Activated naive CD4-positive, alpha-beta T cell treated with anti-CD3 and anti-CD28 coated beads, Interleukin-2, amount 50 U/mL, for 24 hours (primary cell): ENCODE measurements around the gene GBP7.
"Not testable (repeated sequence)": the region's sequence is repeated elsewhere in the genome, so short reads cannot be mapped to it uniquely, and the experiment has no call there.

Experiments
- H3K27ac Mint-ChIP-seq: one replicate; pipeline ENCODE4 v1.8.0; 2021; ENCODE audit warnings: mild to moderate bottlenecking, mixed read lengths
- H3K27me3 Mint-ChIP-seq: one replicate; pipeline ENCODE4 v1.8.0; 2021; ENCODE audit warnings: mixed read lengths
- H3K36me3 Mint-ChIP-seq: one replicate; pipeline ENCODE4 v1.8.0; 2021; ENCODE audit warnings: mixed read lengths
- H3K4me1 Mint-ChIP-seq: one replicate; pipeline ENCODE4 v1.8.0; 2021; ENCODE audit warnings: mixed read lengths
- H3K4me3 Mint-ChIP-seq: one replicate; pipeline ENCODE4 v1.8.0; 2021; ENCODE audit warnings: mild to moderate bottlenecking, mixed read lengths
- H3K9me3 Mint-ChIP-seq: one replicate; pipeline ENCODE4 v1.8.0; 2021; ENCODE audit warnings: mixed read lengths

GBP7 gene

GRCh38 chr1:89143484-89143883, 32.3 kb downstream of the GBP7 start:
- H3K27ac Mint-ChIP-seq: no peak overlapping the region
- peaks cover 9% of the 10 kb centered on the region for H3K9me3 Mint-ChIP-seq
- no peak overlapping the region for H3K4me3 Mint-ChIP-seq
- no peaks in the 10 kb centered on the region for H3K36me3 Mint-ChIP-seq
- no peaks in the 10 kb centered on the region for H3K27me3 Mint-ChIP-seq
- H3K4me1 Mint-ChIP-seq: peaks cover 20% of the 10 kb centered on the region

DNA sequence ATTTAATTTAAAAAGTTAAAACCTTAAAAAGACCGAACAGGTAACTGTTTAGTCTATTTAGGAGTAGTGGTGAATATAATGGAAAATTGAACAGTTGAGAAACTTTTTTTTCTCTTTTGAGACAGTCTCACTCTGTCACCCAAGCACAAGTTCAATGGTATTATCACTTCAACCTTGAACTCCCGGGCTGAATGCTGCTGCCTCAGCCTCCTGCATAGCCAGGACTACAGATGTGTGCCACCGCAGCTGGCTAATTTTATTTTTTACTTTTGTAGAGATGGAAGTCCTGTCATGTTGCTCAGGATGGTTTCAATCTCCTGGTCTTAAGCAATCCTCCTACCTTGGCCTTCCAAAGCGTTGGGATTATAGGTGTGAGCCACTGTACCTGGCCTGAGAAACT, 33.6 kb downstream of the GBP7 start:
- Mint-ChIP-seq H3K27ac (no peak overlapping the region), H3K4me3 (no peak overlapping the region), H3K4me1 (peaks cover 20% of the 10 kb centered on the region), H3K36me3 (no peaks in the 10 kb centered on the region), H3K9me3 (peaks cover 13% of the 10 kb centered on the region), H3K27me3 (no peaks in the 10 kb centered on the region)

DNA sequence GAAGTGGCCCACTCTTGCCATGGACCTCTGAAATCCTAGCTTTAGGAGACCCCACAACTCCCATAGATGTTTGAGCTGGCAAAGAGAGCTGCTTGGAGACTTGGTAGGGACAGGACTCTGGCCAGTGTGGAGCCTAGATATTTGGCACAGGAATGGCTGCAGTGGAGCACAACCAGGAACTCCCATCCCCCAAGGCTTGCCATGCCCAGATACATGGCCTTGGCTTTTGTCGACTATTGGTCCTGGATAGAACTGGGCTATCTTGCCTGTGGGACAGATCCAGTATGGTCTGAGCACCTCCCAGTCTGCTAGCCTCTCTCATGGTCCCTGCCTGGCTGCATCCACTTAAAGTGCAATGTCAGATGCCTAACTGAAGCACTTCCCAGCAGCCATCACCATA, 42.1 kb downstream of the GBP7 start:
- Mint-ChIP-seq H3K36me3 (peaks cover 3% of the 10 kb centered on the region), H3K4me1 (peaks cover 18% of the 10 kb centered on the region)

DNA sequence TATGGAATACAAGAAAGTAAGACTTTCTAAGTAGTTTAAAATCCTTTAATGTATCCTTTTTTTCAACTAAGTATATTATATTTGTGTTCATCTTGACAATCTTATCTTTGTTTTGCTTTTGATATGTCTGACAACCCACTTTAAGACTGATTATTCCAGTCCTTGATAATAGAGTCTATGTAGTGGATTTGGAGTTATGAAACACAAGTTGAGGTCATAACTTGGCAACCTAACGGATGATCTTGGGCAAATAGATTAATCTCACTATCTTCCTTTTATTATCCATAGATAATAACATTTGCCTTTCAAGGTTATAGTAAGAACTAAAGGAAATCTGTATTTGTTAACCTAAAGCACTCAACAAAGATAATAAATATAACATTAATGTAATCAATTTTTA, 45.1 kb downstream of the GBP7 start:
- no peak overlapping the region for H3K4me3 Mint-ChIP-seq
- H3K27ac Mint-ChIP-seq: peak overlapping the region; percentile 20
- H3K36me3 Mint-ChIP-seq: peaks cover 5% of the 10 kb centered on the region
- H3K27me3 Mint-ChIP-seq: no peaks in the 10 kb centered on the region
- peaks cover 33% of the 10 kb centered on the region for H3K4me1 Mint-ChIP-seq
- H3K9me3 Mint-ChIP-seq: no peaks in the 10 kb centered on the region

More for the DNA sequence above, 42.1 kb downstream of the GBP7 start:
- H3K27me3 Mint-ChIP-seq: no peaks in the 10 kb centered on the region
- H3K9me3 Mint-ChIP-seq: peaks cover 7% of the 10 kb centered on the region
- H3K27ac Mint-ChIP-seq: no peak overlapping the region
- no peak overlapping the region for H3K4me3 Mint-ChIP-seq

- Mint-ChIP-seq H3K4me1 (peaks cover 33% of the 10 kb centered on the region), H3K9me3 (no peaks in the 10 kb centered on the region), H3K36me3 (peaks cover 8% of the 10 kb centered on the region), H3K27ac (peak overlapping the region; percentile 100), H3K4me3 (peak overlapping the region; percentile 83), H3K27me3 (no peaks in the 10 kb centered on the region)
These were observed 45.9 kb downstream of the GBP7 start for GRCh38 chr1:89129911-89130310.

DNA sequence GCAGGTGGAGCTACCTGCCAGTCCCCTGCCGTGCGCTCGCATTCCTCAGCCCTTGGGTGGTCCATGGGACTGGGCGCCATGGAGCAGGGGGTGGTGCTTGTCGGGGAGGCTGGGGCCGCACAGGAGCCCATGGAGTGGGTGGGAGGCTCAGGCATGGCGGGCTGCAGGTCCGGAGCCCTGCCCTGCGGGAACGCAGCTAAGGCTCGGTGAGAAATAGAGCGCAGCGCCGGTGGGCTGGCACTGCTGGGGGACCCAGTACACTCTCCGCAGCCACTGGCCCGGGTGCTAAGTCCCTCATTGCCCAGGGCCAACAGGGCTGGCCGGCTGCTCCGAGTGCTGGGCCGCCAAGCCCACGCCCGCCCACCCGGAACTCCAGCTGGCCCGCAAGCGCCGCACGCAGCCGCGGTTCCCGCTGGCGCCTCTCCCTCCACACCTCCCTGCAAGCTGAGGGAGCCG, 47.8 kb downstream of the GBP7 start:
- H3K4me3 Mint-ChIP-seq: peak overlapping the region; percentile 97
- H3K4me1 Mint-ChIP-seq: peaks cover 40% of the 10 kb centered on the region
- H3K27me3 Mint-ChIP-seq, H3K27ac Mint-ChIP-seq, H3K9me3 Mint-ChIP-seq: not testable (repeated sequence)
- peaks cover 19% of the 10 kb centered on the region for H3K36me3 Mint-ChIP-seq

DNA sequence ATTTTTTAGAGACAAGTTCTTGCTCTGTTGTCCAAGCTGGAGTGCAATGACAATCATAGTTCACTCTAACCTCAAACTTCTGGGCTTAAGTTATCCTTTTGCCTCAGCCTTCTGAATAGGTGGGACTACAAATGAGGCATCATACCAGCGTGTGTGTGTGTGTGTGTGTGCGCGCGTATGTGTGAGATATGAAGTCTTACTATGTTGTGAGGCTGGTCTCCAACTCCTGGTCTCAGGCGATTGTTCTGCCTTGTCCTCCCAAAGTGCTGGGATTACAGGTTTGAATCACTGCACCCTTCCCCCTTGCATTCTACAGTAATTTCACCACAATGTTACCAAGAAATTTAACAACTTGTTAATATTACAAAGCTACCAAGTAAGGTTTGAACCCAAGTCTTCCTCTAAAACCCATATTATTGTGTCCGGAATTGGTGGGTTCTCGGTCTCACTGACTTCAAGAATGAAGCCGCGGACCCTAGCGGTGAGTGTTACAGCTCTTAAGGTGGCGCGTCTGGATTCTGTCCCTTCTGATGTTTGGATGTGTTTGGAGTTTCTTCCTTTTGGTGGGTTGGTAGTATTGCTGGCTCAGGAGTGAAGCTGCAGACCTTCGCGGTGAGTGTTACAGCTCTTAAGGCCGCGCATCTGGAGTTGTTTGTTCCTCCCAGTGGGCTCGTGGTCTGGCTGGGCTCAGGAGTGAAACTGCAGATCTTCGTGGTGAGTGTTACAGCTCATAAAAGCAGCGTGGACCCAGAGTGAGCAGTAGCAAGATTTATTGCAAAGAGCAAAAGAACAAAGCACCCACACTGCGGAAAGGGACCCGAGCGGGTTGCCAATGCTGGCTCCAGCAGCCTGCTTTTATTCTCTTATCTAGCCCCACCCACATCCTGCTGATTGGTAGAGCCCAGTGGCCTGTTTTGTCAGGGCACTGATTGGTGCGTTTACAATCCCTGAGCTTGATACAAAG, 48.9 kb downstream of the GBP7 start:
- H3K9me3 Mint-ChIP-seq, H3K27me3 Mint-ChIP-seq: not testable (repeated sequence)
- peak overlapping the region; percentile 97 for H3K4me3 Mint-ChIP-seq
- H3K4me1 Mint-ChIP-seq: peaks cover 51% of the 10 kb centered on the region
- peaks cover 27% of the 10 kb centered on the region for H3K36me3 Mint-ChIP-seq
- peak overlapping the region; percentile 98 for H3K27ac Mint-ChIP-seq

- H3K4me1 Mint-ChIP-seq: peaks cover 57% of the 10 kb centered on the region
- peak within 1 kb of the TSS; percentile 97 for H3K4me3 Mint-ChIP-seq
- no peaks in the 10 kb centered on the region for H3K27me3 Mint-ChIP-seq
- peaks cover 32% of the 10 kb centered on the region for H3K36me3 Mint-ChIP-seq
- H3K9me3 Mint-ChIP-seq: no peaks in the 10 kb centered on the region
- peak within 1 kb of the TSS; percentile 100 for H3K27ac Mint-ChIP-seq
These were observed 49.8 kb downstream of the GBP7 start, which contains the start of gene GBP2 for GRCh38 chr1:89125913-89126580. Gene GBP2 (minus strand): TSS chr1:89126114. CDS start chr1:89121966, 4,148 bp downstream.

DNA sequence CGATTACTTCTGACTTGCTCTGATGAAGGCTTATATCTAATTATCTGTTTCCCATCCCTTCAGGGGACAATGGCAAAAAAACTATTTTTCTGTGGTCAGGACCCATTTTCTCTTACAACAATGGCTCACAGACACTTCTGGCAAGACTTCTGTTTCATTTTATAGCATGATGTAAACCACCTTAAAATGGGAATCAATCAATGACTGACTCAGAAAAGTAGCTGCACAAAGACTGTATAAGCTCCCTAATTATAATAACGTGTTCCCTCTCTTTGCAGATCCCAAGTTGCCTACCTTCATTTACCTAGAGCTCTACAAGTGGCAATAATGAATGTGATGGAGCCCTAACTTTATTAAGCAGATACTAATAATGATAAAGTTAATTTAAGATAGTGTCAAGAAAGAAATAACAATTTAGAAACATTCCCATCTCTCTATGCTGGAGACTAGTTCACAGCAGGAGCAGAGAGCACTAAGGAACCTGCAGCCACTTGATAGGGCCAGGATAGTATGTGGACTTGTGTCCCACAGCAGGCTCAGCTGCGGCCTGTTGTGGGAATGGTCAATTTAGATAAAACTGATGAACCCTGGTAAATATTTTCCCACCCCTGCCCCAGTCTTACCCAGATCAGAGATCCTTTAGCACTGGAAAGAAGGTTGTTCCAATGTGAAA, 50.4 kb downstream of the GBP7 start:
- peaks cover 34% of the 10 kb centered on the region for H3K36me3 Mint-ChIP-seq
- peaks cover 62% of the 10 kb centered on the region for H3K4me1 Mint-ChIP-seq
- peak overlapping the region; percentile 100 for H3K27ac Mint-ChIP-seq

DNA sequence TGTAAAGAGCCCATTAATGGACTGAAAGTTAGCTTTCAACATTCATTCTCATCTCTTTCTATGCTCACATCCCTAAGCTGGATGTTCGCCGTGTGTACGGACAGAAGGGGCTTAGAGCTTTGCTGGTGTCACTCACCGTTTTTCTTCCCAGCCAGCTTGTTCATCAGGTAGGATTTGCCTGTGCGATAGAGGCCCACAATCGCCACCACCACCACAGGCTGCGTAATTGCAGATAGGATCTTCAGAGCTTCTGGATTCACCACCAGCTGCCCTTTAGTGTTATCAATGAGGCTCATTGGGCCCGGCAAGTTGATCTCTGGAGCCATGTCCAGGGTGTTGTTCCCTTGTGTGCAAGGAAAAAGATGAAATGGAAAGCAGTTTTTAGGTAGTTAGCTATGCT, 54.2 kb downstream of the GBP7 start:
- Mint-ChIP-seq H3K9me3 (no peaks in the 10 kb centered on the region), H3K36me3 (peaks cover 40% of the 10 kb centered on the region), H3K4me3 (peak overlapping the region; percentile 97), H3K27ac (peak overlapping the region; percentile 89), H3K27me3 (no peaks in the 10 kb centered on the region), H3K4me1 (peaks cover 37% of the 10 kb centered on the region)

More for the DNA sequence above, 50.4 kb downstream of the GBP7 start:
- peak overlapping the region; percentile 97 for H3K4me3 Mint-ChIP-seq
- H3K27me3 Mint-ChIP-seq: no peaks in the 10 kb centered on the region
- H3K9me3 Mint-ChIP-seq: no peaks in the 10 kb centered on the region

DNA sequence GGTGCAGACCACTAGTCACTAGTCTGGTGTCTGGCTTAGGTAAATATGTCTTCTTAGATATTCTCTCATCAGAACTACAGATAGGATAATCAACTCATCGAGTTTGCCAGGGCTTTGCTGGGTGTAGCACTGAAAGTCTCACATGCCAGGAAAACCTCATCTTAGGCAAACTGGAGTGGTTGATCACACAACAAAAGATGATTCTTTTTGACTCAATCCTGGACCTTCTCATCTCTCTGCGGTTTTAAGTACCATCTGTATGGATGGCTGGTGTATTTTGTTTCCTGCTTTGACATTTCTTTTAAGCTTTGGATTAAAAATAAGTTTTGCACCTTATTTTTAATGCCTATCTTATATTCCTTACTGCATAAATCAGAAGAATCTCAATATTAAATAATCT, 61.1 kb downstream of the GBP7 start:
- peak overlapping the region; percentile 9 for H3K27ac Mint-ChIP-seq

DNA sequence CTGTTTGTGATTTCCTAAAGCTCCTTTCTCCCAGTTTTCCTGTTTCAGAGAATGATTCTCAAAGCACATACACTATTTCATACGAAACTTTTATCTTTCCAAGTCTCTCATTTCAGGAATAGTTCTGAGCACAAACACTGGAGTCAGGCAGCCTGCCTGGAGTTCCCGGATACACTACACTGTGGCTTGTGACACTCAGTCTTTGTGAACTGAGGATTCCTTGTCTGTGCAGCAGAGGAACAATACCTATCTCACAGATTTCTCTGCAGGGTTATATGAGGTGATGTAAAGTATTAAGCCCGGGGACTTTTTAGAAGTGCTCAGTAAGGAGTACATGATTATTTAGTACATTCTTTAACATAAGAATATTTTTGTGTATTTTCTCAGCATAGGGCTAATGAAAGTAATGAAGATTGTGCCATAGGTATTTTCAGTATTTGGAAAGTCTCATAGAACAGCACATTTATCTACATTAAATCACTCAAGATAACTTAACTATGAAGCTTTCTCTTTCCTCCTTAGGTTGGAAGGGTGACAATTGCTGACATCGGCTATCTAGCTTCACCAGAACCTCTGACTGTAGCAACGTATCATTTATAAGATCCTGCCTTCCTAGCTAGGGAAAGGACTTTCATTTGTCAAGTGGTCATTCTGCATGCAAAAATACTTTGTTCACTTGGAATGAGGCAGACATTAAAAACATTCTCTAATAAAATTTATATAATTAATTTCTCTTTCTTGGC, 62.8 kb downstream of the GBP7 start:
- Mint-ChIP-seq H3K9me3 (no peaks in the 10 kb centered on the region), H3K4me1 (peaks cover 54% of the 10 kb centered on the region), H3K36me3 (peaks cover 69% of the 10 kb centered on the region), H3K27ac (peak overlapping the region; percentile 47), H3K4me3 (no peak overlapping the region), H3K27me3 (no peaks in the 10 kb centered on the region)

More for the DNA sequence above, 61.1 kb downstream of the GBP7 start:
- peaks cover 56% of the 10 kb centered on the region for H3K36me3 Mint-ChIP-seq
- H3K27me3 Mint-ChIP-seq: no peaks in the 10 kb centered on the region
- peaks cover 49% of the 10 kb centered on the region for H3K4me1 Mint-ChIP-seq
- H3K4me3 Mint-ChIP-seq: no peak overlapping the region
- H3K9me3 Mint-ChIP-seq: no peaks in the 10 kb centered on the region

DNA sequence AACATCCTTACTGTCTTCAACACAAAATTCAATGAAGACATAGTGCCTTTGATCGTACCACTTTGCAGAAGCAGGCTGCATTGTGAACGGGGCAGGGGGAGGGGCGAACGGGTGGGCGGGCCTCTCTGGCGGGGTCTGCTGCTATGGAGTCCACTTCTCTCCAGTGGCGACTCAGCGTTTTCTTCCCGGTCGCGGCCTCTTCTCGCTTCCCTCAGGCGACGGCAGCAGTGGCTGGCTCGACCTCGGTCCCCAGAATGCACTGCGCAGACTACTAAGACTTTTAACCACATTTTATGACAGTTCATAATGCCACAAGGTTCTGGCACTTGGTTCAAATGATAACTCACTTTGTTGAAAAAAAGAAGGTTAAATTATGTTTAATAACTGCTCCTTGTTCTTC, 71.1 kb downstream of the GBP7 start:
- no peaks in the 10 kb centered on the region for H3K9me3 Mint-ChIP-seq
- peaks cover 57% of the 10 kb centered on the region for H3K36me3 Mint-ChIP-seq
- peaks cover 56% of the 10 kb centered on the region for H3K4me1 Mint-ChIP-seq
- no peak overlapping the region for H3K4me3 Mint-ChIP-seq
- no peaks in the 10 kb centered on the region for H3K27me3 Mint-ChIP-seq
- peak overlapping the region; percentile 90 for H3K27ac Mint-ChIP-seq

GRCh38 chr1:89104147-89104546, 71.7 kb downstream of the GBP7 start:
- Mint-ChIP-seq H3K27ac (peak overlapping the region; percentile 33), H3K4me1 (peaks cover 51% of the 10 kb centered on the region), H3K36me3 (peaks cover 52% of the 10 kb centered on the region), H3K4me3 (peak overlapping the region; percentile 0), H3K27me3 (no peaks in the 10 kb centered on the region), H3K9me3 (no peaks in the 10 kb centered on the region)

DNA sequence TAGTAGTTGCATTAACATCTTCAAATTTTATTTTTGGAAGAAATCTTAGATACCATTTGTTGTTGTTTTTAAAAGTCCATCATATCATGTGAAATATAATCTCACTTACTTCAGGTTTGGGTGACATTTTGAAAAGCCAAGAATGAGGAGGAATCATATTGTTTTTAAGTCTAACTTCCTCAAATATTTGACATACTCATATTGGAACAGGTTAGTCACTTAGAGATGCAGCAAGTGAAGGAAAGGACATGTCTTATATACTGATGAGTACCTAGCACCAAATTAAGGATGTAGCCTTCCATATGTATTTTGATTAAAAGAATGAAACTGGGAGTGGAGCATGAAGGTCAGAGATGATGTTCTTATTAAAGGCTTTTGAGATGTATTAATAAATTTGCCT, 73.8 kb downstream of the GBP7 start:
- H3K9me3 Mint-ChIP-seq: no peaks in the 10 kb centered on the region
- peaks cover 42% of the 10 kb centered on the region for H3K4me1 Mint-ChIP-seq
- H3K36me3 Mint-ChIP-seq: peaks cover 37% of the 10 kb centered on the region
- peak overlapping the region; percentile 55 for H3K27ac Mint-ChIP-seq
- no peak overlapping the region for H3K4me3 Mint-ChIP-seq
- H3K27me3 Mint-ChIP-seq: no peaks in the 10 kb centered on the region
